COLO829 (cell line): Measurements from ENCODE around the gene CYBA.

ENCODE experiments used
- DNase-seq: peaks from one replicate; pipeline ENCODE4 v3.0.0; 2012; ENCODE audit warnings: low spot score

Gene CYBA

DNA sequence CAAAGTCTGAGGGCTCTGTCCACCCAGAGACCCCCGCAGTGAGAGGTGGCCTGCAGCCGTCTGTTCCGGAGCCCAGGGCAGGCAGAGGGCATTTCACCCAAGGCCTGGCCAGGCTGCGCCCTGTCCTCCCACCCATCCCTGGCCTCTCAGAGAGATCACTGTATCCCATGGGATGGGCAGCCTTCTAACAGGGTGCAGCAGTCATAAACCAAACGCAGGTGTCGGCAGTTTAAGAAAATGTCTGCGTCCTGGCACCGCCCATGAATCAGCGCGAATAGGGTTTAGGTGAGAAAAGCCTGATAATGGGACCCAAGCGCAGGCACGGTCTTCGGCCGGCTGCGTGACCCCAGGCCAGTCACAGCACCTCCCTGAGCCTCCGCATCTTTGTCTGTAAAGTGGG is 5.4 kb downstream of the CYBA start:
- no peak for DNase-seq

DNA sequence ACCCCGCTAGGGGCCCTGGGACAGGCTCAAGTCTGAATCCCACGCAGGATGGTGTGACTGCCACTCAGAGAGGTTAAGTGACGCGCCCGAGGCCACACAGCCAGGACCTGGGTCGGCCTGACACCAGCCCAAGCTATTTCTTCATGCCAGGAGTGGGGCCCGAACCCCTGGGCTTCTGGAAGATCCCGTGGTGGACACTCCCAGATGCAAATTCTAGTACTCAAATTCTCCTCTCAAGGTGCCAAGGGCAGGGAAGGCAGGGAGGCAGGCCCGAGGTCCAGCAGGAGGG is 7.3 kb downstream of the CYBA start:
- no peak for DNase-seq

GRCh38 chr16:88642881-88643643 is 7.8 kb downstream of the CYBA start:
- DNase-seq: no peak

GRCh38 chr16:88640498-88641247 is 10.2 kb downstream of the CYBA start:
- no peak for DNase-seq

DNA sequence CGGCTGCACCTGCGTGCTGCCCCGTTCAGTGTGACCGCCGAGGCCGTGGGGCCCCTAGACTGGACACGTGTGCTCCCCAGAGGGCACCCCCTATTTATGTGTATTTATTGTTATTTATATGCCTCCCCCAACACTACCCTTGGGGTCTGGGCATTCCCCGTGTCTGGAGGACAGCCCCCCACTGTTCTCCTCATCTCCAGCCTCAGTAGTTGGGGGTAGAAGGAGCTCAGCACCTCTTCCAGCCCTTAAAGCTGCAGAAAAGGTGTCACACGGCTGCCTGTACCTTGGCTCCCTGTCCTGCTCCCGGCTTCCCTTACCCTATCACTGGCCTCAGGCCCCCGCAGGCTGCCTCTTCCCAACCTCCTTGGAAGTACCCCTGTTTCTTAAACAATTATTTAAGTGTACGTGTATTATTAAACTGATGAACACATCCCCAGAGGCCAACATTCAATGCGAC is 10.8 kb downstream of the CYBA start:
- no peak for DNase-seq

DNA sequence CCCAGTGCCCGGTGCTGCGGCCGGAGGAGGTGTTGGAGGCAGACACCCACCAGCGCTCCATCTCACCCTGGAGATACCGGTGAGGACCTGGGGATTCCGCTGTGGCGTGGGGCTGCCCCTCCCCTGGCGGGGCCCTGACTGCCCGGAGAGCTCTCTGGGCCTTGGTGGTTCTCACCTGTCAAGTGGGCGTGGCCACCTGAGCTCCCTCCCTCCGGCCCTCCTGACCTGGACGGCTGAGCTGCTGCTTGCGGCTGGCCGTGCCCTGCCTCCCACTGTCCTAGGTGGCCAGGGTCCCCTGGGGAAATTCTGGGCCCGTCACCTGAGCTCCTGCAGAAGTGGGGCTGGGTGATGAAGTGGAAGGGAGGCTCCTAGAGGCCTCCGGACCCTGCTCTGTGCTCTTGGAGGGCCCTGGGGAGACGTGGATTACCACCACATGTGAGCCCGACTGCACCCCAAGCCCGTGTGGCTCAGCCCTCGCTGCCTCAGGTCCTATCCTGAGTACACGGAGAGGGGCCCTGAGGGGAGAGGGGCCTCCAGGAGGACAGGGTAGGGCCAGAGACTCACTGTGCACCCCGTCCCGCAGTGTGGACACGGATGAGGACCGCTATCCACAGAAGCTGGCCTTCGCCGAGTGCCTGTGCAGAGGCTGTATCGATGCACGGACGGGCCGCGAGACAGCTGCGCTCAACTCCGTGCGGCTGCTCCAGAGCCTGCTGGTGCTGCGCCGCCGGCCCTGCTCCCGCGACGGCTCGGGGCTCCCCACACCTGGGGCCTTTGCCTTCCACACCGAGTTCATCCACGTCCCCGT is 11.4 kb downstream of the CYBA start:
- no peak for DNase-seq

DNA sequence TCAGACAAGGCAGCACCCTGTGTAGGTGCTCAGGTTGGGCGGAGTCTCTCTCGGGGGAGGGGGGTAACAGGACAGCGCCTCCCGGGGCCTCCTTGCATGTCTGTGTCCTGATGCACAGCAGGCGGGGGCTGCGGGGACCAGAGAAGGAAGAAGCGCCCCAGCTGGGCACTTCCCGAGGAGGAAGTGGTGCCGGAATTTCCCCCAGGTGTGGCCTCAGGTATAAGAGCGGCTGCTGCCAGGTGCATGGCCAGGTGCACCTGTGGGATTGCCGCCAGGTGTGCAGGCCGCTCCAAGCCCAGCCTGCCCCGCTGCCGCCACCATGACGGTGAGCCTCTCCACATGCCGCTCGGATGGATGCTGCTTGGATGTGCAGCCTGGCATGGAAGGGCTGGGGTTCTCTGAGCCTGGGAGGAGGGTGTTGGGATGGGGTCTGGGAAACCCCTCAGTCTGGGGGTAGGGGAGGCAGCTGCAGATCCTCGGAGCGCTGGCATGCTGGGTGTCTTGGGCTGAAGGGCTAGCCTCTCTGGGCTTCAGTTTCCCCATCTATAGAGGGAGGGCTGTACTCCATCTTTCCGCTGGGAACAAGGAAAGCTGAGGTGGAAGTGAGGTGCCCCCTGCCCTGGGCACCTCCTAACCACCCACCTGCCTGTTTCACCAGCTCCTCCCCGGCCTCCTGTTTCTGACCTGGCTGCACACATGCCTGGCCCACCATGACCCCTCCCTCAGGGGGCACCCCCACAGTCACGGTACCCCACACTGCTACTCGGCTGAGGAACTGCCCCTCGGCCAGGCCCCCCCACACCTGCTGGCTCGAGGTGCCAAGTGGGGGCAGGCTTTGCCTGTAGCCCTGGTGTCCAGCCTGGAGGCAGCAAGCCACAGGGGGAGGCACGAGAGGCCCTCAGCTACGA is 12.3 kb downstream of the CYBA start, which contains the start of gene IL17C:
Gene IL17C (plus strand): TSS at position 250 of the 908 bp plus-strand sequence. CDS start 70 bp downstream, at position 320.
- DNase-seq: no peak

DNA sequence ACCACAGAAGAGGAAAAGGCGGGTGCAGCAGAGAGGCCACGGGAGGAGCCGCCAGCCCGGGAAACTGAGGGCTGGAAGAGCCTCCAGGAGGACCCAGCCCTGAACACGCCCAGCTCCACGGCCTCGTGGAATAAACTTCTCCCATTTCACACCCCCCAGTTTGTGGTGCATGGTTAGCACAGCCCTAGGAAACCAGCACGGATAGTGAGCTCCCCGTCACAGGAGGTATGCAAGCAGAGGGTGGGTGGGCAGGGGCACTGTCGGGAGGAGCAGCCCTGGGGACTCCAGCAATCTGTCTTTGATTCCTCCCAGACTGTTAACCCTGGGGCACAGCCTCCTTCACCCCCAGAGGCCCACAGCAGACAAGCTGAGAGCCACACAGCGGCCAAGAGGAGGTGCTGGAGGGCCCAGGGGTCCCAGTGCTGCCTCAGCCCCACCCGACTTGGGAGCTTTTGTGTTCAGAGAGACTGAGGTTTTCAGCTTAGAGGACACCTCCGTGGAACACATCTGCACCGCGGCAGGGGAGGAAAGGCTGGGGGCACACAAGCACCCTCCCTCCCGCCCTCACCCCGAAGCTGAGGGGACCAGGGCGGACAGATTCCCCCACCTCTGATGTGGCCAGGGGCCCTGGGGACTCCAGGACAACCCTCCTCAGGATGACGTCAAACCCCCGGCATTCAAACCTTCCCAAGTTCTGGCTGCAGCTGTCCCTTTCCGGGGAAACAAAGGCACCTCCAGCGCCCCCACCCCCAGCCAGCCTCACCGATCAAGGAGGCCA is 14.2 kb downstream of the CYBA start:
- no peak for DNase-seq

GRCh38 chr16:88635671-88636319 is 15.1 kb downstream of the CYBA start:
- DNase-seq: no peak

DNA sequence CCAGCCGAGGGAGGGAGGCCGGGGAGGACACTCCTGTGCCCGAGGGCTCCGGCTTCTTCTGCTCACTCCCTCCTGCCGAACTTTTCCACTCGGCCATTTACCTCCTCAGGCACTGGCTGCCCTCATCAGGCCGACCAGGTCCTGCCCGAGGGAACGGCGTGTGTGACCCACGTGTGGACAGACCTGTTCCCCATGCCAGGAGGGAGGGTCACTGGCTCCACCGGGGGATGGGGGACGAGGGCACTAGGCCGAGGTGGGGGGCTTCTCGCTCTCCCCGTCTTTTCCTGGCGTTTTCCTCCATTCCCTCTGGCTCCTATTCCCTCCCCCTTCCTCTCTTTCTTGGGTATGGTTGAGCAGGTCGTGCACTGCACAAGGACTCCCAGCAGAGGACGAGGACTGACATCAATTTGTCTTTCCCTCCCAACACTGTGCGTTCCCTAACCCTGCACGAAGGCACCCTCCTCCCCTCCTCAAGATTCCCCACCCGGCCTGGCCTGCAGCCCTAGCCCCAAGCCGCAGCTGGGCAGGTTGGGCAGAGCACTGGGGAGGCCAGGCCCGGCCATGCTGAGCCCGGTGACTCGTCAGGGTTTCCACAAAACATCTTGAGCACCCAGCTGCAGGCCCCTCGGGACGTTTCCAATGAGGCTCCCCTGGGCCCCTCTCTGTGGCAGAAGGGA is 15.7 kb downstream of the CYBA start:
- no peak for DNase-seq

DNA sequence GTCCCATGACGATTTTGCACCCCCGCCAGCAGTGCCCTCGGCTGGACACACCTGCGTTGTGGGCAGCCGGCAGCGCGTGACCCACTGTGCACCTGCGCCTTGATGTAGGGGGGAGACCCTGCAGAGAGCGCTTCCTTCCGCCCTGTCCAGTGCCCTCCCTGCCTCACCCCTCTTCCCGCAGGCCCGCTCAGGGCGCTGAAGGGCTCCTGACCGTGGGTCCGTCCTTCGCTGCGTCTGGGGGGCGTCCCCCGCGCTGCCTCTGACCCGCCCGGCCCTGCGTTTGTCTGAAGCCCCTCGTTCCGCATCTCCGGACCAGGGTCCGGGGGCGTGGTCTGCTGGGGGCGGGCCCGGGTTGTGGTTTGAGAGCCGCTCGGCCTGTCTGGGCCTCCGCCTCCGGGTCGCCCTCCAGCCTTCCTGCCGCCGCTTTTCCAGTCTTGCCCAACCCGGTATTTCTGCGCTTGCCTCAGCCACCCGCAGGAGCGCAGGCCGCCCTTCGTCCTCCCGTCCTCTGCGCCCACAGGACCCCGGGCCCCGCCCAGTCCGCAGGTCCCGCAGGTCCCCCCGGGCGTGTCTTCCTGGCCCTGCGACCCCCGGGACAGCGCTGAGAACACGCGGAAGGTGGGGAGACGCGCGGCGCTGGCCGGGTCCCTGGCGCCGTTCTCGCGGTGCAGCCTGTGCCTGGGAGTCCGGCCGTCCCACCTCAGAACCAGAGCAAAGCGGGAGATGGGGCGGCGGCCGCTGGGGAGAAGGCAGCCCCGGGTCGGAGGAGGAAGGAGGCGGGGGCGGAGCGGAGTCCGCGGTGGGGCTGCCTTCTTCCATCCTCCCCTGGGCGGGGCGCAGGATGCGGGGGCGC is 16.5 kb downstream of the CYBA start:
- DNase-seq: no peak

DNA sequence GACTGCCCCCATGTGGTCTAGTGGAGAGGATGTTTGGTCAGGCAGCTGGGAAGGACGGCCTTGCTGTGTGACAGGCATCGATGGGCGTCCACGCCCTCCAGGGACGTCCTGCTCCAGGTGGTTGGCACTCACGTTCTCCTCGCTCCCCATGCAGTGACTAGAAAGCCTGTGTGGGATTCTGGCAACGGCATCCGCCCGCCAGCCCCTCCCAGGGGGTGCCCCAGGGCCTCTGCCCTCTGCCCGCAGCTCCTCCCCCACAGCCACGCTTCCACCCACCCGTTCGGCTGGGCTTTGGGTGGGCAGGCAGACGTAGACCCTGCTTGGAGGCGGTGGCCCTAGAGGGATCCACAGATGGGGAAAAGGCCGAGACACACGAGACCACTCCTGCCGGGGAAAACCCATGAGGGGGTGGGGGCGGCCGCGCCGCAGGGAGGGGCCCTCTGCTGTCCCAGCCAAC is 17.1 kb downstream of the CYBA start:
- DNase-seq: no peak

DNA sequence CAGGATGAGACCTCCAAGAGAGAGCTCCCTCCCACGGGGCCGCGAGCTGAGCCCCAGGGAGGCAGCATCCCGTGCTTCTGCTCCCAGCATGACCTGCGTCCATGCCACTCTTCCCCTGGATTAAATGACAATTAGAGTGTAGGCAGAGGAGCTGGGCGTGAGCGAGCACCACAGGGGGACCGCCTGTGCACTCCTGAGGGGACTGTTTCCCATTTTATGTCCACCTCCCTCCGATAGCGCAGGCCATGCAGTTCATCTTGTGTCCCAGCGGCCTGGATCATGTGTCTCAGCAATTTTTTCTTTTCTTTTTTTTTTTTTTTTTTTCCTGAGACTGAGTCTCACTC is 18.3 kb downstream of the CYBA start:
- no peak for DNase-seq

GRCh38 chr16:88631920-88632586 is 18.8 kb downstream of the CYBA start:
- DNase-seq: no peak

- no peak for DNase-seq
Measured at GRCh38 chr16:88631384-88631783, 19.5 kb downstream of the CYBA start.

DNA sequence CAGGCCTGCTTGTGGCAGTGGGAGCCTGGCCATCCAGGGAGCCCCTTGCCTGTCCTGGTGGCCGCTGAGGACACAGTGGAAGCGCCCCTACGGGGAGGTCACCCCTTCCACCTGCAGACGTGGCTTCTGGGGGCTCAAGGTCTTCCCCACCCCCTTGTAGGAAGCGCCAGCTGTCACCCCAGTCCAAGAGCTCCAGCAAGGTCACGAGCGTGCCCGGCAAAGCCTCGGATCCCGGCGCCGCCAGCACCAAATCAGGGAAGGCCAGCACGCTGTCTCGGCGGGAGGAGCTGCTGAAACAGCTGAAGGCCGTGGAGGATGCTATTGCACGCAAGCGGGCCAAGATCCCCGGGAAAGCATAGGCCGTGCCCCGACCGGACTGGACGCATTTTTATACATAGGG is 19.9 kb downstream of the CYBA start:
- DNase-seq: no peak

- no peak for DNase-seq
Measured at GRCh38 chr16:88630433-88630832, 20.4 kb downstream of the CYBA start.

- no peak for DNase-seq
Measured at GRCh38 chr16:88629835-88630234, 21.0 kb downstream of the CYBA start.
